NCI-H1694 (cell line): Measurements from ENCODE around the gene MYO16.
"Not testable (repeated sequence)": the region's sequence is repeated elsewhere in the genome, so short reads cannot be mapped to it uniquely, and the experiment has no call there.

Source experiments
- DNase-seq: peaks from one replicate; lab custom pipeline; 2025; lab: John Stamatoyannopoulos, UW

Gene MYO16

GRCh38 chr13:108742701-108743451 is 113.5 kb downstream of the MYO16 start:
- no peak for DNase-seq

- no peak for DNase-seq
These were observed 114.1 kb downstream of the MYO16 start for GRCh38 chr13:108743522-108743921.

- DNase-seq = no peak
These were observed 118.4 kb downstream of the MYO16 start for GRCh38 chr13:108747843-108748242.

- no peak for DNase-seq
These were observed 122.9 kb downstream of the MYO16 start for GRCh38 chr13:108752276-108752675.

GRCh38 chr13:108755083-108755482 is 125.7 kb downstream of the MYO16 start:
- DNase-seq = no peak

GRCh38 chr13:108760129-108760528 is 130.7 kb downstream of the MYO16 start:
- no peak for DNase-seq

- DNase-seq = no peak
These were observed 131.1 kb downstream of the MYO16 start for GRCh38 chr13:108760541-108760940.

GRCh38 chr13:108768035-108768434 is 138.6 kb downstream of the MYO16 start:
- DNase-seq = no peak

GRCh38 chr13:108769213-108770070 is 140.0 kb downstream of the MYO16 start:
- DNase-seq = no peak

GRCh38 chr13:108775597-108775996 is 146.2 kb downstream of the MYO16 start:
- no peak for DNase-seq

- no peak for DNase-seq
These were observed 147.2 kb downstream of the MYO16 start for GRCh38 chr13:108776650-108777049.

GRCh38 chr13:108777421-108778420 is 148.3 kb downstream of the MYO16 start:
- DNase-seq = no peak

GRCh38 chr13:108779308-108779707 is 149.9 kb downstream of the MYO16 start:
- no peak for DNase-seq

- DNase-seq = no peak
These were observed 151.3 kb downstream of the MYO16 start for GRCh38 chr13:108780706-108781105.

GRCh38 chr13:108781312-108781711 is 151.9 kb downstream of the MYO16 start:
- DNase-seq = no peak

- not testable (repeated sequence) for DNase-seq
These were observed 153.1 kb downstream of the MYO16 start for GRCh38 chr13:108782480-108782879.

GRCh38 chr13:108785844-108786243 is 156.4 kb downstream of the MYO16 start:
- no peak for DNase-seq

GRCh38 chr13:108786456-108787200 is 157.2 kb downstream of the MYO16 start:
- DNase-seq = no peak

- peak; percentile 70 for DNase-seq
These were observed 158.4 kb downstream of the MYO16 start for GRCh38 chr13:108787700-108788414.

- no peak for DNase-seq
These were observed 160.1 kb downstream of the MYO16 start for GRCh38 chr13:108789476-108789875.

- DNase-seq = no peak
These were observed 166.4 kb downstream of the MYO16 start for GRCh38 chr13:108795841-108796240.
